Activated CD4-positive, alpha-beta T cell treated with anti-CD3 and anti-CD28 coated beads, Interleukin-2, amount 10 ng/mL, durations not matched to agents 24 days and 14 days (primary cell): ENCODE data around the gene PDIA6. TPM values are rescaled to one million over a fixed set of nuclear protein-coding genes. Genes with fewer than 3 reads are reported as not detected.
"Not testable (repeated sequence)": the region's sequence is repeated elsewhere in the genome, so short reads cannot be mapped to it uniquely, and the experiment has no call there.

Source experiments
- DNase-seq: peaks from one replicate; pipeline ENCODE4 v3.0.0; 2022
- H3K27ac Mint-ChIP-seq: one replicate; pipeline ENCODE4 v1.8.0; 2022; ENCODE audit warnings: mild to moderate bottlenecking, mixed read lengths
- H3K27me3 Mint-ChIP-seq: one replicate; pipeline ENCODE4 v1.8.0; 2022; ENCODE audit warnings: mixed read lengths
- H3K36me3 Mint-ChIP-seq: one replicate; pipeline ENCODE4 v1.8.0; 2022; ENCODE audit warnings: low read depth, mild to moderate bottlenecking, mixed read lengths
- H3K4me1 Mint-ChIP-seq: one replicate; pipeline ENCODE4 v1.8.0; 2021; ENCODE audit warnings: mixed read lengths
- H3K4me3 Mint-ChIP-seq: one replicate; pipeline ENCODE4 v1.8.0; 2022; ENCODE audit warnings: mild to moderate bottlenecking, moderate library complexity, mixed read lengths
- H3K9me3 Mint-ChIP-seq: one replicate; pipeline ENCODE4 v1.8.0; 2021; ENCODE audit warnings: mixed read lengths
- intact Hi-C: fragments of 100-400 bp; cut with micrococcal nuclease; formaldehyde crosslinking; loops from one replicate; pipeline ENCODE4 v1.15.1; 2023
- total RNA-seq: library from RNA; stranded (reverse); gene quantifications from 2 replicates; pipeline ENCODE4 v1.2.3, GENCODE V29; 2022

PDIA6 gene
- total RNA-seq, 1 donor from 2014 or later, result 183 TPM

DNA sequence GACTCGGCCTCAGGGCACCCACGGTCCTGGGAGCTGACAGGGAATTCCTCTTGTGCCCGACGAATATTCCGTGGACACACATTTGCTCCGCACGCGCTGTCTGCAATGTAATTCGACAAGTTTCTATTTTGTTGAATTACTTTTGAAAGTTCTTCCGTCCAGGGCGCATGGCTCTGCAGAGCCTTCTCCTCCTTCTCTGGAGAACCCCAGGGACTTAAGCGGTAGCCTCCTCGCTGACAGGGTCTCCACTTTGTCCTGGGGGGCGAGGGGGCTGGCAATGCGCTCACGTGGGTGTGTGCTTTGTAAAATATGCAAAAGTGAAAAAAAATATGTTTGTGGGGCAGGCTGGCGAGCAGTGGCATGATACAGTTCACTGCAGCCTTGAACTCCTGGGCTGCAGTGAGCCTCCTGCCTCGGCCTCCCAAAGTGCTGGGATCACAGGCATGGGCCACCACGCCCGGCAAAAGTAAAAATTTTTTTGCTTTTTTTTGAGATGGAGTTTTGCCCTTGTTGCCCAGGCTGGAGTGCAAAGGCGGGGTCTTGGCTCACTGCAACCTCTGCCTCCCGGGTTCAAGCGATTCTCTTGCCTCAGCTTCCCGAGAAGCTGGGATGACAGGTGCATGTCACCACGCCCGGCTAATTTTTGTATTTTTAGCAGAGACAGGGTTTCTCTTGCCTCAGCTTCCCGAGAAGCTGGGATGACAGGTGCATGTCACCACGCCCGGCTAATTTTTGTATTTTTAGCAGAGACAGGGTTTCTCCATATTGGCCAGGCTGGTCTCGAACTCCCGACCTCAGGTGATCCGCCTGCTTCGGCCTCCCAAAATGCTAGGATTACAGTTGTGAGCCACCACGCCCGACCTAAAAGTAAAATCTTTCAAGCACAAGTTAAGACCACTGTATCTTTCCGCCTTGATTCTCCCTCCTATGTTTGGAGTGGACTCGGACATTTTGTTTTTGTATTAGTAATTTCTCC, 866 bp upstream of the PDIA6 start:
- Mint-ChIP-seq H3K27ac (peak overlapping the region; percentile 53), H3K27me3 (peaks cover 21% of the 10 kb centered on the region), H3K36me3 (peaks cover 14% of the 10 kb centered on the region), H3K4me1 (peaks cover 27% of the 10 kb centered on the region), H3K4me3 (peak overlapping the region; percentile 94)
- intact Hi-C loops, result loop anchor here (2.0 to 10.0 kb wide), 3 partner anchors 531 to 1391 kb away; partner anchors contain the start of genes CPSF3, ITGB1BP1, ROCK2 and TAF1B
- DNase-seq, H3K9me3 Mint-ChIP-seq: not testable (repeated sequence)

DNA sequence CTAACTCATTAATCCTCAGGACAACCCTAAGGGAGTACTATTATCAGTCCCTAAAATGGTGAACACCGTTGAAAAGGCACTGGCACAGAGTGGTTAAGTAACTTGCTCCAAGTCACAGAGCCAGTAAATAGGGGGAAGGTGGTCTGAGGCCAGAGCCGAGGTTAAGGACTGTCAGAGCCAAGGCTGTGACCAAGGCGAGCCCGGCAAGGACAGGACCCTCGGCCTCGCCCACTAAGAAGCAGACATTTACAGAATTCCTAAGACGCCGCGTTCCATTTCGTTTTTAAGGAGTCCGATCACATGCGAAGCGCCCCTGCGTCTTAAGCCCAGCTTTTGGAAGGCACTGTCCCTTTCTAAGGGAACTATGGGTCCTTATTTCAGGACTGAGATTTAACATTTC, 1.1 kb downstream of the PDIA6 start:
- intact Hi-C loops, result loop anchor here (5.0 to 10.0 kb wide), 2 partner anchors 533 to 1389 kb away; partner anchors contain the start of genes CPSF3, ITGB1BP1 and ROCK2
- no peaks in the 10 kb centered on the region for H3K9me3 Mint-ChIP-seq
- peaks cover 36% of the 10 kb centered on the region for H3K4me1 Mint-ChIP-seq
- peaks cover 10% of the 10 kb centered on the region for H3K27me3 Mint-ChIP-seq
- DNase-seq, result peak; percentile 67
- peak overlapping the region; percentile 94 for H3K4me3 Mint-ChIP-seq
- H3K27ac Mint-ChIP-seq, result peak overlapping the region; percentile 95
- peaks cover 27% of the 10 kb centered on the region for H3K36me3 Mint-ChIP-seq

DNA sequence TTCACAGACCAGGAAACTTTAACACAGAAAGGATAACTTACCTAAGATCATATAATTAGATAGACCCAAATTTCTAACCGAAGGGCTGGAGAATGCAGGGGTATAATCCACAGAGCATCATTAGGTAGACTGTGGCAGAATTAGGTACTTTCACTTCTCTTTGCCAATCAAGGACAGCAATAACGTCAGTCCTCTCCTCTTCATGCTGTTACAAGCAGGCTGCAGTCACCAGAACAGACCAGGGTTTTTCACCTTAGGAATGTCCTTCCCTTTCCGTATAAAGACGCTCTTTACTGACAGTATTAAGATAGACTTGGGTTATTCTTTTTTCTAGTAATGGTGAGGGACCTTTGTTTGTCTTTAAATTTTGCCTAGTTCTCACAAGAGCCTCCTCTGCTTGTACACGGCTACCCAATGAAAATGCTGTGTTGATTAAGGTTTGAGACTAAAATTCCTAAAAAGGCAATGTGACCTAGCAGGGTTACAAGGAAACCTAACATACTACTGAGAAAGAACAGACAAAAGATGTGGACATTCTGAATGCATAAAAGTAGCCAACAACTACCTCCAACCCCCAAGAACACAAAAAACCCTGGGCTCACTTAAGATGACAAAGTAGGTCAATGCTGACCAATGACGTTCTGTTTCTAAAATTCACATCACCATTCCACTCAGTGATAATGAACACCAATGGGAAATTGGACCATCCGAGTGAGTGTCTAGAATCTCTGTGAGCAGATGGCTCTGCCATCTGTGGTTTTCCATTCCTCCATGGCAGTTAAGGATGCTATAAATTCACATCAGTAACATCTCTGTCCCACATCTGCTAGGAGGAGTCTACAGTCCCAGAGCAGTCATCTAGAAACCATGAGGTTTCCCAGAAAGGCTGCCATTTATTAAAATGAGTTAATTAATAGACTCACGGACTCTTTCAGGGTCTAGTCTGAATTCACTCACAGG, 2.1 kb downstream of the PDIA6 start:
- intact Hi-C loops, result loop anchor here (5.0 to 10.0 kb wide), 2 partner anchors 534 to 1388 kb away; partner anchors contain the start of genes CPSF3, ITGB1BP1 and ROCK2
- H3K36me3 Mint-ChIP-seq, result peaks cover 27% of the 10 kb centered on the region

DNA sequence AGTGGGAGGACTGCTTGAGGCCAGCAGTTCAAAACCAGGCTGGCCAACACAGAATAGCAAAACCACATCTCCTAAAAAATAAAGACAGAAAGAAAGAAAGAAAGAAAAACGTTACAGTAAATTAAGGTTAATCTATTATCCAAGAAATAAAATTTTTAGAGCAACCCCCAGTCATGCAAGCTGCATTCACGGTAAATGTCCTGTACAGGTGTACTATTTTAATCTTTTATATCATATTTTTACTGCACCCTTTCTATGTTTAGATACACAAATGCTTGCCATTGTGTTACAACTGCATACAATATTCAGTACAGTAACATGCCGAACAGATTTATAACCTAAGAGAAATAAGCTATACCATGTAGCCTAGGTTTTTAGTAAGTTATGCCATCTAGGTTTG, 6.0 kb downstream of the PDIA6 start:
- Mint-ChIP-seq H3K36me3 (peaks cover 38% of the 10 kb centered on the region), H3K27ac (no peak overlapping the region)

More for the DNA sequence above, 2.1 kb downstream of the PDIA6 start:
- no peak for DNase-seq
- peak overlapping the region; percentile 94 for H3K4me3 Mint-ChIP-seq
- peaks cover 4% of the 10 kb centered on the region for H3K27me3 Mint-ChIP-seq
- peak overlapping the region; percentile 95 for H3K27ac Mint-ChIP-seq
- H3K4me1 Mint-ChIP-seq, result peaks cover 36% of the 10 kb centered on the region
- no peaks in the 10 kb centered on the region for H3K9me3 Mint-ChIP-seq

DNA sequence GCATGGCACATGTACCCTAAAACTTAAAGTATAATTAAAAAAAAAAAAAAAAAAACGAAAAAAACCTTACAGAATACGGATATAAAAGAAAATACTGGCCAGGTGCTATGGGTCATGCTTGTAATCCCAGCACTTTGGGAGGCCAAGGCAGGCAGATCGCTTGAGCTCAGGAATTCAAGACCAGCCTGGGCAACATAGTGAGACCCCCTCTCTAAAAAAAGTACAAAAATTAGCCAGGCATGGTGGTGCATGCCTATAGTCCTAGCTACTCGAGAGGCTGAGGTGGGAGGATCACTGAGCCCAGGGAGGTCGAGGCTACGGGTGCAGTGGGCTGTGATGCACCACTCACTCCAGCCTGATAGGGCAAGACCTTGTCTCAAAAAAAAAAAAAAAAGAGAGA, 6.6 kb downstream of the PDIA6 start:
- H3K9me3 Mint-ChIP-seq, result not testable (repeated sequence)

More for the DNA sequence above, 6.0 kb downstream of the PDIA6 start:
- peaks cover 35% of the 10 kb centered on the region for H3K4me1 Mint-ChIP-seq
- no peaks in the 10 kb centered on the region for H3K9me3 Mint-ChIP-seq
- intact Hi-C loops, result no loop called here
- no peak overlapping the region for H3K4me3 Mint-ChIP-seq
- no peak for DNase-seq
- H3K27me3 Mint-ChIP-seq, result no peaks in the 10 kb centered on the region

DNA sequence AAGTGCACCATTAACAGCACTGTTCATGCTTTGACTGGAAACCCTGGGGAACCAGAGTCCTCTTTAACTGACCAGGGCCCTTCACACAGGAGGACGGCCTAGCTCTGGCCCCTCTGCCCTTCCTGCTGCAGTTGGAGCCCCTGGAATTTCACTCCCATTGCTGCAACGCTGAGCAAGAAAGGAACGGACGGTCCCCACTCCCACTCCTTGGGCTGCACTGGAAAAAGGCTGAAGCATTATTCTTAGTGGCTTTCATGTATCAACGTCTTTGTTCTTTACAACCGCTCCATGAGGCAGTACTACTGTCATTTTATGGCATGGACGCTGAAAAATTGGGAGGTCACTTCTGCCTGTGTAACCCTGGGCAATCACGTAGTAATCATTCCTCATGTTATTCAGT, 9.9 kb downstream of the PDIA6 start:
- H3K4me3 Mint-ChIP-seq, result no peak overlapping the region
- intact Hi-C loops, result no loop called here
- H3K36me3 Mint-ChIP-seq, result peaks cover 27% of the 10 kb centered on the region
- no peak for DNase-seq
- H3K27me3 Mint-ChIP-seq, result no peaks in the 10 kb centered on the region
- H3K9me3 Mint-ChIP-seq, result no peaks in the 10 kb centered on the region
- no peak overlapping the region for H3K27ac Mint-ChIP-seq
- H3K4me1 Mint-ChIP-seq, result peaks cover 12% of the 10 kb centered on the region

More for the DNA sequence above, 6.6 kb downstream of the PDIA6 start:
- intact Hi-C loops, H3K27ac Mint-ChIP-seq, DNase-seq, H3K4me3 Mint-ChIP-seq, H3K27me3 Mint-ChIP-seq: not testable (repeated sequence)
- H3K4me1 Mint-ChIP-seq, result peaks cover 30% of the 10 kb centered on the region
- peaks cover 36% of the 10 kb centered on the region for H3K36me3 Mint-ChIP-seq

DNA sequence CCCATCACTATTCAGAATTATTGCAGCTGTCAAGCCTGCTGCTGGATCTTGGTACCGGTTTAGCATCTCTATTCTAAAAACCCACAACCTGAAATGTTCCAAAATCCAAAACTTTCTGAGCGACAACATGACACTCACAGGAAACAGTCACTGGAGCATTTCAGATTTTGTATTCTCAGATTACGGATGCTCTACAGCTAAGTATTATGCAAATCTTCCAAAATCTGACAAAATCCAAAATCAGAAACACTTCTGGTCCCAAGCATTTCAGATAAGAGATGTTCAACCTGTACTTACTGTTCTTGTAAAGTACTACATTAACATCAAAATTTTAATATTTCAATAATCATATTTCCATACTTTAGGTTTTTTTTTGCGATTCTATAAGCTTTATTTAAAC, 12.4 kb downstream of the PDIA6 start:
- Mint-ChIP-seq H3K36me3 (peaks cover 37% of the 10 kb centered on the region), H3K9me3 (no peaks in the 10 kb centered on the region), H3K4me1 (peaks cover 11% of the 10 kb centered on the region), H3K27me3 (no peaks in the 10 kb centered on the region), H3K27ac (no peak overlapping the region), H3K4me3 (no peak overlapping the region)
- no peak for DNase-seq
- intact Hi-C loops, result no loop called here

DNA sequence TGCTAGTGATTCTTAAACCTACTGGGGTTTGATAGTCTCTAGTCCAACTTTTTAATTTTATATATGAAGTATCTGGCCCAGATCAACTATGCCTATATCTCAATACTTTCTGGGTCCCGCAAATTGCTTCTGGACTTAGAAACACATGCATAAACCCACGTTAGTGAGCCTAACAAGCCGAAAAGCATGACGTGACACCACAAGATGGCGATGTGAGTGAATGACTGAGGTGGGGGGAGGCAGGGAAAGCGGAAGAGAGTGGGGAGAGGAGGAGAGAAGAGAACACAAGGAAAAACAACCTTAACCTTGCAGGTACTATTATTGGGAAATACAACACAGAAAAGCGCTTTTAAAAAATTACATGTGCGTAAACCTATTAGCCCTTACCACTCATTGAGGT, 13.8 kb downstream of the PDIA6 start:
- intact Hi-C loops, result no loop called here
- Mint-ChIP-seq H3K27ac (no peak overlapping the region), H3K36me3 (peaks cover 43% of the 10 kb centered on the region), H3K9me3 (no peaks in the 10 kb centered on the region), H3K4me1 (peaks cover 11% of the 10 kb centered on the region), H3K27me3 (no peaks in the 10 kb centered on the region), H3K4me3 (no peak overlapping the region)
- DNase-seq, result no peak

DNA sequence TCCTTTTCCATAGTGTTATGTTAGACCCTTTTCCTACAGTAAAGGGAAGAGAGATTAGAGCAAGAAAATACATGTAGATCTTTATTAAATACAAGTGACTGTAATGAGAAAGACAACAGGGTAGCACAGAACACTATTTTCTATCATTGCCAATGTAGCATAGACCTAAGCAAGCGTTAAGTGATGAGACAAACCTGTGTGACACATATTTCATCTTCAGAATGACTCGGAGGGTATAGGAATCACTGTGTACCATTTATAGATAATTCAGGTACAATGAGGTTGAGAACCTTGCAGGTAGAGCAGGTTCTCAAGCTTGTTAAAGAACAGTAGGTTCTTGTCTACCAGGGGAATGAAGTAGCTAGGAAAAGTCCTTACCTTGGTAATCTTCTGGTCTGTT, 15.9 kb downstream of the PDIA6 start:
- DNase-seq, result no peak
- no peaks in the 10 kb centered on the region for H3K27me3 Mint-ChIP-seq
- no peak overlapping the region for H3K4me3 Mint-ChIP-seq
- intact Hi-C loops, result no loop called here
- H3K4me1 Mint-ChIP-seq, result peaks cover 11% of the 10 kb centered on the region
- no peaks in the 10 kb centered on the region for H3K9me3 Mint-ChIP-seq
- no peak overlapping the region for H3K27ac Mint-ChIP-seq
- peaks cover 48% of the 10 kb centered on the region for H3K36me3 Mint-ChIP-seq

DNA sequence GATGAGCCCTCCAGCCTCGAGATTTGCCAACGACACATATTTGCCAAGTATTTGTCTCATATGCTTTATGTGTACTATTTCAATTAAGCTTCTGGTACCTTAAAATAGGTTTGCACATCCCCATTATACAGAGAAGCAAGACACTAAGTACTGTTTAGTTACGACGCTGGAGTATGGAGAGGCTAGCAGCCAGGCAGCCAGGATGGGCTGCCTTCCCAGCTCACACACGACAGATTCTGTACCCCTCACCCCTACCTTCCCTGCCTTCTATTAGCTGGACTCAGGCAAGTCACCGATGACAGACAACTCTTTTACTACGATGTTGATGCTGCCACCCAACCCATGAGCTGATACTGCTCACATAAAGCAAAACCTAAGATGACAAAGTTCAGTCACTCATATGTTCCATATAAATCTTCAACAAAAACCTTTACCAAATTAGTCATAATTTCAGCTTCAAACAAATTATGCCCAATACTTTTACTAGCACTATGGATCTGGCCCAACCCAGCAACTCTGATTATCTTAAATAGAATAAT, 17.0 kb downstream of the PDIA6 start:
- peaks cover 15% of the 10 kb centered on the region for H3K4me1 Mint-ChIP-seq
- no peak overlapping the region for H3K4me3 Mint-ChIP-seq
- H3K27me3 Mint-ChIP-seq, result no peaks in the 10 kb centered on the region
- no peaks in the 10 kb centered on the region for H3K9me3 Mint-ChIP-seq
- H3K36me3 Mint-ChIP-seq, result peaks cover 59% of the 10 kb centered on the region
- DNase-seq, result no peak
- H3K27ac Mint-ChIP-seq, result peak overlapping the region; percentile 7
- intact Hi-C loops, result no loop called here

DNA sequence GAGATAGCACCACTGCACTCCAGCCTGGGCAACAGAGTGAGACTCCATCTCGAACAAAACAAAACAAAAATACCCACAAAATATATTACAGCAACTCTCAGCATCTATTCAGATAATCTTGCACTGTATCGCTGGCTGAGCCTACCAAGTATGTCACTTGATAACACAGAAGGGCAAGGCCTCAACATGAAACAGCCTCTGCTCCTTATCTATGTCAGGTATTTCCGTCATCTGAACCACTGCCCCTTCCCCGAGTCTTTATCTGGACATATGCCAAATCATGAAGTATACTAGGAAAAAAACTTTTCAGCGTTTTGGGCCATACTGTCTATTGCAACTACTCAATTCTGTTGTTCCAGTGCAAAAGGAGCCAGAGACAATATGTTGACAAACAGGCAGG, 17.7 kb downstream of the PDIA6 start:
- Mint-ChIP-seq H3K9me3 (no peaks in the 10 kb centered on the region), H3K27me3 (no peaks in the 10 kb centered on the region), H3K36me3 (peaks cover 66% of the 10 kb centered on the region), H3K27ac (no peak overlapping the region), H3K4me3 (no peak overlapping the region), H3K4me1 (peaks cover 15% of the 10 kb centered on the region)
- intact Hi-C loops, result no loop called here
- no peak for DNase-seq

DNA sequence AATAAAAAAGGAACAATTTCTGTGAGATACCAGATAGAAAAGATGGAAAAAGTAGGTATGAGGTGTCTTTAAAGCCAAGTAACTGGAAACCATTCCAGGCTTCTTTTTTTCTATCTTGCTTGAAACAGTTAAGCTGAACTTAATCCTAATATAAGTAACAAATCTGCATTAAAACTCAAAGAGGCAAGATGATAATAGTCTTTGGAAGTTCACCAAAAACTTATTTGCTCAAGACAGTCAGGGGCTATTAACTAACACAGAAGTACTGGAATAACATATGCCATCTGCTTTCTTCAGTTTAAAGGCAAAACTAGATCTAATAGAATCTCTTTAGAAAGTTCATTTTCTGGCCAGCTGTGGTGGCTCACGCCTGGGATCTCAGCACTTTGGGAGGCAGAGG, 18.8 kb downstream of the PDIA6 start:
- H3K9me3 Mint-ChIP-seq, result no peaks in the 10 kb centered on the region
- intact Hi-C loops, result no loop called here
- H3K4me1 Mint-ChIP-seq, result peaks cover 12% of the 10 kb centered on the region
- no peak overlapping the region for H3K4me3 Mint-ChIP-seq
- peaks cover 69% of the 10 kb centered on the region for H3K36me3 Mint-ChIP-seq
- no peak overlapping the region for H3K27ac Mint-ChIP-seq
- no peaks in the 10 kb centered on the region for H3K27me3 Mint-ChIP-seq
- no peak for DNase-seq

DNA sequence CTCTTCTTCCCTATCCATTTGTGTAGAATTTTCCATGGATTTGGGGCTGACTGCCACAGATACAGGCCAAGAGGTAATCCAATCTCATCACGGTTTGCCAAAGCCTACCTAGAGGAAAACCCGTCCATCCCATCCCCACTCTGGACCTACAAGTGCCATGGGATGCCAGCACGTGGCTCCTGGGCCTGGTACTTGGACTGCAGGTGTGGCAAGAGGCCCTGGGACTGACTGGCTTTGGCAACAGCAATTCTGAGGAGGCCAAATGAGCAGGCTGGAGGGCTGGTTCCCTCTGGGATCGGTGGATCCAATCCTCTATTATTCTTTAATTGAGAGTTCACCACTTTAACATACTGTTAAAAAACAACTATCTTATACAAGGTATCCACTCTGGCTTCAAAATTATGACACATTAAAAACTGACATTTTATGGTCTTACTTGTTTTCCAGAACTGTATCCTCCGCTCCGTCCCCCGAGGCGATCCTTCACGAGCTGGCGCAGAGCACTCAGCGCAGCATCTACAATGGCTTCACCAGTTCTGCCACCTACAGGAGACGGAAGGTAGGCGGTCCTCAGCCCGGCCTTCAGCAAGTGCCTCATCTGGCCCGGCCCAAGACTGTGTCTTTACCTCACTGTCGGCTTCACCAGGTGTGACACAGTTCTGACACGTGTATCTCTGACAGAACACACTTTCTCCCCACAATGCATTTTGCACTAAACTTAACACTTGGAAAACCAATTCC, 19.8 kb downstream of the PDIA6 start:
- Mint-ChIP-seq H3K27ac (no peak overlapping the region), H3K4me1 (peaks cover 11% of the 10 kb centered on the region), H3K4me3 (no peak overlapping the region), H3K27me3 (no peaks in the 10 kb centered on the region), H3K36me3 (peaks cover 75% of the 10 kb centered on the region), H3K9me3 (no peaks in the 10 kb centered on the region)
- intact Hi-C loops, result no loop called here
- no peak for DNase-seq
